B cell (primary cell): ENCODE data around the gene TRNP1.

Experiments used
- EZH2 ChIP-seq: IDR thresholded peaks from 2 replicates; pipeline ENCODE4 v1.6.1; 2012; ENCODE audit warnings: borderline replicate concordance, low read depth, mild to moderate bottlenecking, moderate library complexity, low read length; ENCODE audit not compliant: insufficient read depth, poor library complexity, severe bottlenecking
- TF ChIP-seq, protein P1 (sequence below): fragments of 200-600 bp; IDR thresholded peaks from one replicate; pipeline ENCODE4 v1.8.0; 2022; ENCODE audit warnings: antibody characterized with exemption, mild to moderate bottlenecking

DNA sequence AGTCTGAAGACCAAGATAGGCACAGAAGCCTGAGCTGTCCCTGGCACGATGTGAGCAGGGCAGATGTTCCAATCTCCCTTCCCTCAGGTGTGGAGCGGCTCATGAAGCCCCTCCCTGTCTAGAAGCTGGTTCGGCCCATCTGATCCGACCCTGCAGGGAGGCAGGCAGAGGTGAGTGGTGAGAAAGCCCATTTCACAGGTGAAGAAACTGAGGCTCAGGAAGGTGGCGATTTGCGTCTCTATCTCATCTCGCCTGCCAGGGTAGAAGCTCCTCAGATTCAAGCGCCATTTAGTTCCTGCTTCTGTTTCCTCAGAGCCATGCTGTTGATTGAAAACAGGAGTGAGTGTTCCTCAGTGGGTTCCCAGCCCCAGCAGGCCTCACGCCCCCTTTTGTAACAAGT is 36.0 kb downstream of the TRNP1 start:
- no peak for TF ChIP-seq EZH2
- TF ChIP-seq, protein P1, sequence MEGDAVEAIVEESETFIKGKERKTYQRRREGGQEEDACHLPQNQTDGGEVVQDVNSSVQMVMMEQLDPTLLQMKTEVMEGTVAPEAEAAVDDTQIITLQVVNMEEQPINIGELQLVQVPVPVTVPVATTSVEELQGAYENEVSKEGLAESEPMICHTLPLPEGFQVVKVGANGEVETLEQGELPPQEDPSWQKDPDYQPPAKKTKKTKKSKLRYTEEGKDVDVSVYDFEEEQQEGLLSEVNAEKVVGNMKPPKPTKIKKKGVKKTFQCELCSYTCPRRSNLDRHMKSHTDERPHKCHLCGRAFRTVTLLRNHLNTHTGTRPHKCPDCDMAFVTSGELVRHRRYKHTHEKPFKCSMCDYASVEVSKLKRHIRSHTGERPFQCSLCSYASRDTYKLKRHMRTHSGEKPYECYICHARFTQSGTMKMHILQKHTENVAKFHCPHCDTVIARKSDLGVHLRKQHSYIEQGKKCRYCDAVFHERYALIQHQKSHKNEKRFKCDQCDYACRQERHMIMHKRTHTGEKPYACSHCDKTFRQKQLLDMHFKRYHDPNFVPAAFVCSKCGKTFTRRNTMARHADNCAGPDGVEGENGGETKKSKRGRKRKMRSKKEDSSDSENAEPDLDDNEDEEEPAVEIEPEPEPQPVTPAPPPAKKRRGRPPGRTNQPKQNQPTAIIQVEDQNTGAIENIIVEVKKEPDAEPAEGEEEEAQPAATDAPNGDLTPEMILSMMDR: no peak
